Activated naive CD4-positive, alpha-beta T cell treated with anti-CD3 and anti-CD28 coated beads, Interleukin-2, amount 50 U/mL, for 16 hours (primary cell): ENCODE data around the gene SLC39A2.

Experiments
- DNase-seq: peaks from one replicate; pipeline ENCODE4 v3.0.0-alpha.2; 2020

The SLC39A2 gene

DNA sequence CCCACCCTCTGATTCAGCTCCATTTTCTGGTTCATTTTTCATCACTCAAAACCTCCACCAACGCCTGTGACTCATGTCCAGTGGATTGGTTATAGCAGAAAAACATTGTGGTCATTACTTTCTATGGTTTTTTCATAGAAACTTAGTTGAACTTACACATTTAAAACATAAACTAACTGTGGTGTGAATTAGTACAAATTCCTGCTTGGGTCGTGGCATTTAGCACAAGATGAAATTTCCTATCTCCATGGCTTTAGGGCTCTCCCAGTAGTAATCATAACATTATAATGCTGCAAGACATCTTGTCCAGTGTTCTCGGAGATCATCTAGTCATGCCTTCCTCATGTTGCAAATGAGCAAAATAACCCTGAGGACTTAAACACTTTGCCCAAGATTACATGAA lies 50.2 kb downstream of the SLC39A2 start:
- no peak for DNase-seq

DNA sequence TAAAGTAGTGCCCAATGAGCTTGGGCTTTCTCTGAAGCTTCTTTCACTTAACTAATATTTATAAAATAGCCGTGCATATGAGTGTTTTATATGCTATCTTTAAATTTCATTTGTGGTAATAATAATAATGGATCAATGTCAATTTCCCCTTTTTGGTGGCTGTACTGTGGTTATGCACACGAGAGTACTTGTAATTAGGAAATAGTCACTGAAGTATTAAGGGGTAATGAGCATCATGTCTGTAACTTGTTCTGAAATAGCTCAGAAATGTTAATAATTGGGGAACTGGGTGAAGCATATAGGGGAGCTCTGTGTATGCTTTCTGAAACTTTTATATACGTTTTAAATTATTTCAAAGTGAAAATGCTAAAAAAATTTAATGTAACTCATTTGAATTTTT lies 51.5 kb downstream of the SLC39A2 start:
- no peak for DNase-seq
